OCI-LY3 (cell line): Measurements from ENCODE around the gene COPS4.

ENCODE experiments used
- H2AFZ ChIP-seq: fragments of 200-600, 300-600 bp; shearing (Covaris generic); 2 replicates; pipeline ENCODE4 v1.6.0; 2014; ENCODE audit warnings: antibody characterized with exemption, low read depth, low read length
- H3K27ac ChIP-seq: fragments of 200-600, 300-600 bp; sonication (generic); 2 replicates; pipeline ENCODE4 v1.5.1; 2014; ENCODE audit warnings: mild to moderate bottlenecking, low read length, moderate library complexity, mixed read lengths
- H3K27me3 ChIP-seq: fragments of 200-600, 300-600 bp; sonication (generic); 2 replicates; pipeline ENCODE4 v1.6.1; 2014; ENCODE audit warnings: low read depth, low read length, mixed read lengths
- H3K36me3 ChIP-seq: fragments of 200-600, 300-600 bp; sonication (generic); replicated peaks from 2 replicates; pipeline ENCODE3; 2014; ENCODE audit warnings: low read depth, low read length, mixed read lengths
- H3K4me1 ChIP-seq: fragments of 300-600, 200-600 bp; sonication (generic); 2 replicates; pipeline ENCODE4 v1.6.1; 2014; ENCODE audit warnings: low read length, mixed read lengths
- H3K4me2 ChIP-seq: fragments of 200-600, 300-600 bp; sonication (generic); 2 replicates; pipeline ENCODE4 v1.6.1; 2014; ENCODE audit warnings: low read length, mixed read lengths
- H3K4me3 ChIP-seq: fragments of 300-600, 200-600 bp; sonication (generic); 2 replicates; pipeline ENCODE4 v1.5.1; 2014; ENCODE audit warnings: antibody characterized with exemption, mild to moderate bottlenecking, low read length, moderate library complexity
- H3K79me2 ChIP-seq: fragments of 300-600, 200-600 bp; shearing (Covaris generic); 2 replicates; pipeline ENCODE4 v1.6.1; 2014; ENCODE audit warnings: mild to moderate bottlenecking, low read length, mixed read lengths
- H3K9ac ChIP-seq: fragments of 300-600, 200-600 bp; shearing (Covaris generic); 2 replicates; pipeline ENCODE4 v1.6.0; 2014; ENCODE audit warnings: mild to moderate bottlenecking, low read length, moderate library complexity
- H3K9me3 ChIP-seq: fragments of 200-600, 300-600 bp; shearing (Covaris generic); 2 replicates; pipeline ENCODE4 v1.6.1; 2014; ENCODE audit warnings: low read length, mixed read lengths; ENCODE audit not compliant: insufficient read depth
- H4K20me1 ChIP-seq: fragments of 200-600, 300-600 bp; sonication (generic); 2 replicates; pipeline ENCODE4 v1.6.1; 2016; ENCODE audit warnings: low read length, mixed read lengths; ENCODE audit not compliant: insufficient read depth
- CTCF ChIP-seq: fragments of 200-600, 300-600 bp; sonication (generic); IDR thresholded peaks from 2 replicates; pipeline ENCODE4 v1.5.1; 2014; ENCODE audit warnings: antibody characterized with exemption, low read length, low read depth
- EZH2phosphoT487 ChIP-seq: fragments of 200-600 bp; shearing (Covaris generic); IDR thresholded peaks from 2 replicates; pipeline ENCODE4 v1.6.1; 2018; ENCODE audit warnings: antibody characterized with exemption, mixed run types, low read depth

Gene COPS4

GRCh38 chr4:83012200-83012686, 22.7 kb upstream of the COPS4 start:
- Histone ChIP-seq H3K27me3 (no peaks in the 10 kb centered on the region), H3K4me1 (peaks cover 21% of the 10 kb centered on the region), H3K36me3 (no peaks in the 10 kb centered on the region), H3K9me3 (no peaks in the 10 kb centered on the region), H3K9ac (peak overlapping the region; percentile 77), H3K4me2 (peak overlapping the region; percentile 85), H3K79me2 (peaks cover 52% of the 10 kb centered on the region), H2AFZ (no peak overlapping the region; the same call in 1 of the 2 replicates), H4K20me1 (no peaks in the 10 kb centered on the region), H3K4me3 (peak overlapping the region; percentile 89), H3K27ac (peak overlapping the region; percentile 56)
- TF ChIP-seq EZH2phosphoT487 (no peak), CTCF (no peak)

GRCh38 chr4:83012687-83013419, 22.1 kb upstream of the COPS4 start:
- no peaks in the 10 kb centered on the region for H3K27me3 ChIP-seq
- peaks cover 21% of the 10 kb centered on the region for H3K4me1 ChIP-seq
- no peaks in the 10 kb centered on the region for H3K9me3 ChIP-seq
- H2AFZ ChIP-seq, result peak overlapping the region; percentile 96
- H3K4me3 ChIP-seq, result peak overlapping the region; percentile 89
- TF ChIP-seq EZH2phosphoT487, result no peak
- peak; percentile 9; the same call in 1 of the 2 replicates for TF ChIP-seq CTCF
- peak overlapping the region; percentile 85 for H3K4me2 ChIP-seq
- peak overlapping the region; percentile 84 for H3K9ac ChIP-seq
- no peaks in the 10 kb centered on the region for H4K20me1 ChIP-seq
- no peaks in the 10 kb centered on the region for H3K36me3 ChIP-seq
- H3K79me2 ChIP-seq, result peaks cover 46% of the 10 kb centered on the region
- peak overlapping the region; percentile 56 for H3K27ac ChIP-seq

GRCh38 chr4:83013420-83013867, 21.5 kb upstream of the COPS4 start:
- Histone ChIP-seq H3K27ac (peak overlapping the region; percentile 50), H3K9ac (peak overlapping the region; percentile 84), H3K9me3 (no peaks in the 10 kb centered on the region), H3K36me3 (no peaks in the 10 kb centered on the region), H3K79me2 (peaks cover 40% of the 10 kb centered on the region), H3K4me2 (peak overlapping the region; percentile 82), H4K20me1 (no peaks in the 10 kb centered on the region), H3K4me3 (peak overlapping the region; percentile 89), H2AFZ (peak overlapping the region; percentile 96), H3K27me3 (no peaks in the 10 kb centered on the region), H3K4me1 (peaks cover 21% of the 10 kb centered on the region)
- TF ChIP-seq CTCF, result no peak
- TF ChIP-seq EZH2phosphoT487, result no peak

GRCh38 chr4:83013902-83014301, 21.1 kb upstream of the COPS4 start:
- peak overlapping the region; percentile 89 for H3K4me3 ChIP-seq
- no peaks in the 10 kb centered on the region for H3K9me3 ChIP-seq
- peak overlapping the region; percentile 96 for H2AFZ ChIP-seq
- no peaks in the 10 kb centered on the region for H4K20me1 ChIP-seq
- H3K79me2 ChIP-seq, result peaks cover 36% of the 10 kb centered on the region
- no peak for TF ChIP-seq CTCF
- H3K36me3 ChIP-seq, result no peaks in the 10 kb centered on the region
- peak overlapping the region; percentile 82 for H3K4me2 ChIP-seq
- peaks cover 20% of the 10 kb centered on the region for H3K4me1 ChIP-seq
- no peaks in the 10 kb centered on the region for H3K27me3 ChIP-seq
- H3K27ac ChIP-seq, result 0 out of 2 replicates have a peak overlapping the region, but pooled peaks have one; percentile 1
- peak overlapping the region; percentile 84 for H3K9ac ChIP-seq
